Activated CD4-positive, alpha-beta memory T cell treated with anti-CD3 and anti-CD28 coated beads for 36 hours (primary cell): Measurements from ENCODE around the gene ACVRL1. TPM values are rescaled to one million over a fixed set of nuclear protein-coding genes. Genes with fewer than 3 reads are reported as not detected.
A peak's percentile ranks its signal among the peaks of the same experiment; 100 is the strongest.

Experiments used
- CTCF ChIA-PET: fragments of 350-600 bp; sonication (Branson Sonifier 250); formaldehyde crosslinking; loops from one replicate; lab custom pipeline; 2021; ENCODE audit warnings: antibody characterized with exemption, inconsistent platforms; lab: Charles Lee
- POLR2A ChIA-PET: fragments of 350-600 bp; sonication (Branson Sonifier 250); formaldehyde crosslinking; loops from one replicate; lab custom pipeline; 2021; ENCODE audit warnings: antibody characterized with exemption; lab: Charles Lee
- DNase-seq: peaks from one replicate; pipeline ENCODE4 v3.0.0-alpha.2; 2020
- H3K27ac Mint-ChIP-seq: one replicate; pipeline ENCODE4 v1.8.0; 2021; ENCODE audit warnings: mixed read lengths
- H3K27me3 Mint-ChIP-seq: one replicate; pipeline ENCODE4 v1.8.0; 2021; ENCODE audit warnings: mixed read lengths
- H3K36me3 Mint-ChIP-seq: one replicate; pipeline ENCODE4 v1.8.0; 2021; ENCODE audit warnings: mixed read lengths
- H3K4me1 Mint-ChIP-seq: one replicate; pipeline ENCODE4 v1.8.0; 2021; ENCODE audit warnings: low read depth, mixed read lengths
- H3K4me3 Mint-ChIP-seq: one replicate; pipeline ENCODE4 v1.8.0; 2021; ENCODE audit warnings: mild to moderate bottlenecking, mixed read lengths
- H3K9me3 Mint-ChIP-seq: one replicate; pipeline ENCODE4 v1.8.0; 2021; ENCODE audit warnings: mixed read lengths
- intact Hi-C: fragments of 100-400 bp; cut with micrococcal nuclease; formaldehyde crosslinking; loops from one replicate; pipeline ENCODE4 v1.15.1; 2023
- total RNA-seq, 2 experiments: library from RNA; stranded (reverse); gene quantifications; one replicate each; pipeline ENCODE4 v1.2.3, GENCODE V29; 2021

Gene ACVRL1
- total RNA-seq: not detected

GRCh38 chr12:51907083-51907855, at the start of gene ACVRL1:
TSS of gene ACVRL1 (plus strand) at chr12:51907504. CDS start at chr12:51912475, 4,971 bp downstream.
- POLR2A ChIA-PET: no interaction called here

GRCh38 chr12:51860986-51861385, 46.3 kb upstream of the ACVRL1 start:
- H3K4me3 Mint-ChIP-seq: no peak overlapping the region
- intact Hi-C loops: no loop called here
- H3K27me3 Mint-ChIP-seq: peaks cover 44% of the 10 kb centered on the region
- peaks cover 8% of the 10 kb centered on the region for H3K4me1 Mint-ChIP-seq
- ChIA-PET POLR2A (no interaction called here), CTCF (no interaction called here)
- H3K9me3 Mint-ChIP-seq: no peaks in the 10 kb centered on the region
- H3K36me3 Mint-ChIP-seq: no peaks in the 10 kb centered on the region
- H3K27ac Mint-ChIP-seq: no peak overlapping the region
- DNase-seq: no peak

More at GRCh38 chr12:51907083-51907855, at the start of gene ACVRL1:
- intact Hi-C loops: no loop called here
- Mint-ChIP-seq H3K27me3 (peaks cover 21% of the 10 kb centered on the region), H3K27ac (no peak within 1 kb of the TSS), H3K9me3 (no peaks in the 10 kb centered on the region), H3K36me3 (no peaks in the 10 kb centered on the region), H3K4me3 (no peak within 1 kb of the TSS), H3K4me1 (no peaks in the 10 kb centered on the region)
- CTCF ChIA-PET: interaction anchor here (1.3 to 1.6 kb wide), 2 partner anchors 32 to 73 kb away, joined by 3 to 4 read pairs; no protein-coding TSS in a partner anchor
- DNase-seq: no peak

- H3K4me1 Mint-ChIP-seq: peaks cover 8% of the 10 kb centered on the region
- no peak overlapping the region for H3K27ac Mint-ChIP-seq
- H3K27me3 Mint-ChIP-seq: peaks cover 46% of the 10 kb centered on the region
- DNase-seq: no peak
- H3K9me3 Mint-ChIP-seq: no peaks in the 10 kb centered on the region
- H3K4me3 Mint-ChIP-seq: no peak overlapping the region
- no peaks in the 10 kb centered on the region for H3K36me3 Mint-ChIP-seq
- intact Hi-C loops: no loop called here
- ChIA-PET CTCF (interaction anchor here (0.8 kb wide), 1 partner anchor 12 kb away, joined by 4 read pairs; no protein-coding TSS in a partner anchor), POLR2A (interaction anchor here (1.6 kb wide), 1 partner anchor 35 kb away, joined by 3 read pairs; no protein-coding TSS in a partner anchor)
Observed at GRCh38 chr12:51862947-51863346, 44.4 kb upstream of the ACVRL1 start.

GRCh38 chr12:51863363-51863932, 43.9 kb upstream of the ACVRL1 start:
- no peak overlapping the region for H3K4me3 Mint-ChIP-seq
- peaks cover 8% of the 10 kb centered on the region for H3K4me1 Mint-ChIP-seq
- no peak for DNase-seq
- H3K27me3 Mint-ChIP-seq: peaks cover 51% of the 10 kb centered on the region
- no peaks in the 10 kb centered on the region for H3K36me3 Mint-ChIP-seq
- no peaks in the 10 kb centered on the region for H3K9me3 Mint-ChIP-seq
- CTCF ChIA-PET: interaction anchor here (0.8 to 1.1 kb wide), 1 partner anchor 12 kb away, joined by 4 to 6 read pairs; no protein-coding TSS in a partner anchor
- POLR2A ChIA-PET: interaction anchor here (1.6 kb wide), 1 partner anchor 35 kb away, joined by 3 read pairs; no protein-coding TSS in a partner anchor
- intact Hi-C loops: no loop called here
- no peak overlapping the region for H3K27ac Mint-ChIP-seq

GRCh38 chr12:51863933-51864832, 43.1 kb upstream of the ACVRL1 start:
- intact Hi-C loops: no loop called here
- peaks cover 8% of the 10 kb centered on the region for H3K4me1 Mint-ChIP-seq
- peak; percentile 58 for DNase-seq
- no peaks in the 10 kb centered on the region for H3K9me3 Mint-ChIP-seq
- no peaks in the 10 kb centered on the region for H3K36me3 Mint-ChIP-seq
- H3K4me3 Mint-ChIP-seq: peak overlapping the region; percentile 12
- no peak overlapping the region for H3K27ac Mint-ChIP-seq
- peaks cover 56% of the 10 kb centered on the region for H3K27me3 Mint-ChIP-seq
- POLR2A ChIA-PET: interaction anchor here (0.6 kb wide), 1 partner anchor 54 kb away, joined by 3 read pairs; no protein-coding TSS in a partner anchor
- CTCF ChIA-PET: interaction anchor here (0.6 to 1.3 kb wide), 4 partner anchors 11 to 161 kb away, joined by 3 to 6 read pairs (median 4); no protein-coding TSS in a partner anchor

- Mint-ChIP-seq H3K36me3 (no peaks in the 10 kb centered on the region), H3K9me3 (no peaks in the 10 kb centered on the region), H3K4me1 (peaks cover 8% of the 10 kb centered on the region), H3K27ac (no peak overlapping the region), H3K4me3 (no peak overlapping the region), H3K27me3 (peaks cover 61% of the 10 kb centered on the region)
- CTCF ChIA-PET: interaction anchor here (0.6 to 1.3 kb wide), 4 partner anchors 10 to 160 kb away, joined by 3 to 6 read pairs (median 4); no protein-coding TSS in a partner anchor
- POLR2A ChIA-PET: no interaction called here
- DNase-seq: no peak
- intact Hi-C loops: loop anchor here (5.0 kb wide), 1 partner anchor 38 kb away; no protein-coding TSS in a partner anchor
Observed at GRCh38 chr12:51864833-51865670, 42.3 kb upstream of the ACVRL1 start.

GRCh38 chr12:51865757-51866270, 41.5 kb upstream of the ACVRL1 start:
- peaks cover 13% of the 10 kb centered on the region for H3K4me1 Mint-ChIP-seq
- no peaks in the 10 kb centered on the region for H3K9me3 Mint-ChIP-seq
- ChIA-PET POLR2A (no interaction called here), CTCF (no interaction called here)
- intact Hi-C loops: loop anchor here (5.0 kb wide), 1 partner anchor 39 kb away; no protein-coding TSS in a partner anchor
- H3K27ac Mint-ChIP-seq: no peak overlapping the region
- H3K27me3 Mint-ChIP-seq: peaks cover 64% of the 10 kb centered on the region
- H3K36me3 Mint-ChIP-seq: no peaks in the 10 kb centered on the region
- H3K4me3 Mint-ChIP-seq: no peak overlapping the region
- no peak for DNase-seq

- H3K27me3 Mint-ChIP-seq: peaks cover 65% of the 10 kb centered on the region
Observed at GRCh38 chr12:51866324-51866723, 41.0 kb upstream of the ACVRL1 start.

GRCh38 chr12:51866762-51867161, 40.5 kb upstream of the ACVRL1 start:
- DNase-seq: no peak
- Mint-ChIP-seq H3K4me3 (no peak overlapping the region), H3K9me3 (no peaks in the 10 kb centered on the region), H3K4me1 (peaks cover 13% of the 10 kb centered on the region), H3K27ac (no peak overlapping the region), H3K36me3 (no peaks in the 10 kb centered on the region), H3K27me3 (peaks cover 63% of the 10 kb centered on the region)
- CTCF ChIA-PET: no interaction called here
- intact Hi-C loops: loop anchor here (5.0 kb wide), 1 partner anchor 39 kb away; no protein-coding TSS in a partner anchor
- POLR2A ChIA-PET: no interaction called here

More at GRCh38 chr12:51866324-51866723, 41.0 kb upstream of the ACVRL1 start:
- DNase-seq: no peak
- no peak overlapping the region for H3K27ac Mint-ChIP-seq
- H3K4me1 Mint-ChIP-seq: peaks cover 13% of the 10 kb centered on the region
- intact Hi-C loops: loop anchor here (5.0 kb wide), 1 partner anchor 39 kb away; no protein-coding TSS in a partner anchor
- H3K36me3 Mint-ChIP-seq: no peaks in the 10 kb centered on the region
- H3K9me3 Mint-ChIP-seq: no peaks in the 10 kb centered on the region
- ChIA-PET CTCF (no interaction called here), POLR2A (no interaction called here)
- H3K4me3 Mint-ChIP-seq: no peak overlapping the region

GRCh38 chr12:51867371-51867770, 39.9 kb upstream of the ACVRL1 start:
- no peaks in the 10 kb centered on the region for H3K9me3 Mint-ChIP-seq
- no peaks in the 10 kb centered on the region for H3K36me3 Mint-ChIP-seq
- H3K4me3 Mint-ChIP-seq: no peak overlapping the region
- CTCF ChIA-PET: no interaction called here
- intact Hi-C loops: loop anchor here (5.0 kb wide), 1 partner anchor 40 kb away; no protein-coding TSS in a partner anchor
- no peak for DNase-seq
- H3K27me3 Mint-ChIP-seq: peaks cover 57% of the 10 kb centered on the region
- POLR2A ChIA-PET: no interaction called here
- no peak overlapping the region for H3K27ac Mint-ChIP-seq
- peaks cover 13% of the 10 kb centered on the region for H3K4me1 Mint-ChIP-seq
